ENCODE measurements around the gene ARID2. TPM values are rescaled to one million over a fixed set of nuclear protein-coding genes. Genes with fewer than 3 reads are reported as not detected.

ARID2 gene
- total and polyA plus RNA-seq, 7 donors = 2.8 to 17.1 (median 12.5) TPM

DNA sequence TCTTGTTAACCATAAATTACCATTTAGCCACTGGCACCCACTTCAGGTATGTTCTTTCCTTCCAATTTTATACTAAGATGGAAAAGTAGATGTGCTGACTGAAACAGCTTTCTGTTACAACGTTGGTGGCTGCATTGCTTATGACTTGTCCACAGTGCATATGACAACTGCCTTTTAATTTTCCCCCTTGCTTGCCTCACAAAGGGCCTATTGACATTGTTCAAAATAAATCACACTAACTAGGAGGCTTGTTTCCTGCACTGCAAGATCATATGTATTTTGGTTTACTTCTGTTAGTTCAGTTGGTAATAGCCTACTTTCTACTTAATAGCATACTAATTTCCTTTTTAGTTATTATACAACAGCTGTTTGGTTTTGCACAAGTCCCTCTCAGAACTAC lies 205.4 kb downstream of the ARID2 start:
- ATAC-seq = no peak
- 11 to 19% (median 16%) methylated on average over 1 of the region's 1 CpG for WGBS, 3 donors
- H3K9me3 ChIP-seq = no peaks in the 10 kb centered on the region
- H3K27ac ChIP-seq = no peak overlapping the region
- H3K36me3 ChIP-seq (ENCODE audit: insufficient read depth in 1 of 2, low read depth in 1 of 2) = peaks cover 2 to 55% of the 10 kb centered on the region in 2 donors
- H3K4me3 ChIP-seq = no peak overlapping the region
- intact Hi-C loops (cut with DNase I) = no loop called here
- no peaks in the 10 kb centered on the region for H3K27me3 ChIP-seq (ENCODE audit: insufficient read depth in 3 of 3, low read length in 2 of 3)
- TF ChIP-seq, protein P1, sequence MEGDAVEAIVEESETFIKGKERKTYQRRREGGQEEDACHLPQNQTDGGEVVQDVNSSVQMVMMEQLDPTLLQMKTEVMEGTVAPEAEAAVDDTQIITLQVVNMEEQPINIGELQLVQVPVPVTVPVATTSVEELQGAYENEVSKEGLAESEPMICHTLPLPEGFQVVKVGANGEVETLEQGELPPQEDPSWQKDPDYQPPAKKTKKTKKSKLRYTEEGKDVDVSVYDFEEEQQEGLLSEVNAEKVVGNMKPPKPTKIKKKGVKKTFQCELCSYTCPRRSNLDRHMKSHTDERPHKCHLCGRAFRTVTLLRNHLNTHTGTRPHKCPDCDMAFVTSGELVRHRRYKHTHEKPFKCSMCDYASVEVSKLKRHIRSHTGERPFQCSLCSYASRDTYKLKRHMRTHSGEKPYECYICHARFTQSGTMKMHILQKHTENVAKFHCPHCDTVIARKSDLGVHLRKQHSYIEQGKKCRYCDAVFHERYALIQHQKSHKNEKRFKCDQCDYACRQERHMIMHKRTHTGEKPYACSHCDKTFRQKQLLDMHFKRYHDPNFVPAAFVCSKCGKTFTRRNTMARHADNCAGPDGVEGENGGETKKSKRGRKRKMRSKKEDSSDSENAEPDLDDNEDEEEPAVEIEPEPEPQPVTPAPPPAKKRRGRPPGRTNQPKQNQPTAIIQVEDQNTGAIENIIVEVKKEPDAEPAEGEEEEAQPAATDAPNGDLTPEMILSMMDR (IDR thresholded peaks at IDR 0.05) = no peak
- no peak for DNase-seq
- peaks cover 11% of the 10 kb centered on the region for H3K4me1 ChIP-seq

- no peak overlapping the region for H3K4me3 ChIP-seq
- WGBS, 3 donors = 66 to 74% (median 72%) methylated on average over 2 of the region's 2 CpGs
- TF ChIP-seq, protein P1 (IDR thresholded peaks at IDR 0.05) = no peak
- ATAC-seq (no peak), DNase-seq (no peak)
- peaks cover 11% of the 10 kb centered on the region for H3K4me1 ChIP-seq
- no peak overlapping the region for H3K27ac ChIP-seq
- H3K27me3 ChIP-seq (ENCODE audit: insufficient read depth in 3 of 3, low read length in 2 of 3) = no peaks in the 10 kb centered on the region
- H3K9me3 ChIP-seq = no peaks in the 10 kb centered on the region
- H3K36me3 ChIP-seq (ENCODE audit: insufficient read depth in 1 of 2, low read depth in 1 of 2) = peaks cover 0 to 46% of the 10 kb centered on the region in 2 donors
- intact Hi-C loops (cut with DNase I) = no loop called here
Observed at GRCh38 chr12:45938566-45938965, 209.1 kb downstream of the ARID2 start.

DNA sequence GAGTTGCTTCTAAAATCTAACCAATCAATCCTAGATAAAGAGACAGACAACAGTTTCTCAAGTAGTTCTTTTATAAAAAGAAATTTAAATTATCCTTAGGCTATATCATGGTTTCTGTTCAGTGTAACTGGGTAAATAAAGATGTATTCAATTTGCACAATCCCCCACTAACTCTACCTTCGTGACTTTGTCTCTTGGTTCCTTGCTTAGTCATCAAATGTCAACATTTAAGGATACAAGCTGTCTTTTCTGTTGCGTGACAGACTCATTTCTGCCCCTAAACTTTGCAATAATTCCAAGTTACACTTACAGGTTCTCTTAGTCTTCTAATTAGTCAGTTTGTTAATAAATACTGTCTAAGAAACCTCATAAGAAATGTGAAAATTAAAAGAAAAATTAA lies 210.3 kb downstream of the ARID2 start:
- H3K36me3 ChIP-seq (ENCODE audit: insufficient read depth in 1 of 2, low read depth in 1 of 2) = peaks cover 0 to 50% of the 10 kb centered on the region in 2 donors
- H3K27ac ChIP-seq = no peak overlapping the region
- intact Hi-C loops (cut with DNase I) = no loop called here
- WGBS, 3 donors = 95 to 99% (median 98%) methylated on average over 2 of the region's 2 CpGs
- TF ChIP-seq, protein P1 (IDR thresholded peaks at IDR 0.05) = no peak
- no peaks in the 10 kb centered on the region for H3K27me3 ChIP-seq (ENCODE audit: insufficient read depth in 3 of 3, low read length in 2 of 3)
- DNase-seq (no peak), ATAC-seq (no peak)
- peaks cover 4% of the 10 kb centered on the region for H3K4me1 ChIP-seq
- H3K9me3 ChIP-seq = no peaks in the 10 kb centered on the region
- H3K4me3 ChIP-seq = no peak overlapping the region

- Histone ChIP-seq H3K4me3 (no peak overlapping the region), H3K27ac (no peak overlapping the region), H3K4me1 (no peaks in the 10 kb centered on the region), H3K9me3 (no peaks in the 10 kb centered on the region), H3K36me3 (ENCODE audit: insufficient read depth in 1 of 2, low read depth in 1 of 2) (peaks cover 3 to 86% of the 10 kb centered on the region in 2 donors), H3K27me3 (ENCODE audit: insufficient read depth in 3 of 3, low read length in 2 of 3) (no peaks in the 10 kb centered on the region)
- ATAC-seq (no peak), DNase-seq (no peak)
- 85 to 100% (median 94%) methylated on average over 1 of the region's 1 CpG for WGBS, 3 donors
- intact Hi-C loops (cut with DNase I) = no loop called here
- TF ChIP-seq, protein P1 (IDR thresholded peaks at IDR 0.05) = no peak
Observed at GRCh38 chr12:45944771-45945170, 215.3 kb downstream of the ARID2 start.

DNA sequence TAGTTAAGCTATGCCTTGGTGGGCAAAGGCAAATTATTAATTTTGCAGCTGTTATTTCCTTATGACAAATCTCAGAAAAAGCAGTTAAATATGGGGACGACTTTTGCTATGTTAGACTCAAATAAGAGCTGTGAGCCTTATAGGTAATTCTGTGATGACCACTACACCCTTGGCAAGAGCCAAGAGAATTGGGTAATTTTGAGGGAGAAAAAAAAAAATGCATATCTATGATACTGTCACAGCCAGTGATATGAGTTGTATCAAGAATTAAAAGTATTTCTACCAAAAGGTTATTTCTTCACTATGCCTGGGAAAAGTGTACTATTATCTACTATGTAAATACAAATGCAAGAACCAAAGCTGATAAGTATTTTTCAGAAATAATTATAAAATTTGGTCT lies 216.9 kb downstream of the ARID2 start:
- WGBS, 3 donors = 85 to 94% (median 93%) methylated on average over 1 of the region's 1 CpG
- Histone ChIP-seq H3K27ac (no peak overlapping the region), H3K9me3 (no peaks in the 10 kb centered on the region), H3K36me3 (ENCODE audit: insufficient read depth in 1 of 2, low read depth in 1 of 2) (peaks cover 3 to 86% of the 10 kb centered on the region in 2 donors), H3K4me3 (no peak overlapping the region), H3K27me3 (ENCODE audit: insufficient read depth in 3 of 3, low read length in 2 of 3) (no peaks in the 10 kb centered on the region), H3K4me1 (no peaks in the 10 kb centered on the region)
- intact Hi-C loops (cut with DNase I) = no loop called here
- DNase-seq = no peak
- TF ChIP-seq, protein P1 (IDR thresholded peaks at IDR 0.05) = no peak
- ATAC-seq = no peak

All from psoas muscle (tissue), 8 donors.